Fibroblast of the conjunctiva (primary cell): ENCODE data around the gene CA5A.
"Not testable (repeated sequence)": the region's sequence is repeated elsewhere in the genome, so short reads cannot be mapped to it uniquely, and the experiment has no call there.

Experiments
- DNase-seq: peaks from one replicate; pipeline ENCODE4 v3.0.0-alpha.2; 2010; ENCODE audit warnings: low read depth

The CA5A gene

DNA sequence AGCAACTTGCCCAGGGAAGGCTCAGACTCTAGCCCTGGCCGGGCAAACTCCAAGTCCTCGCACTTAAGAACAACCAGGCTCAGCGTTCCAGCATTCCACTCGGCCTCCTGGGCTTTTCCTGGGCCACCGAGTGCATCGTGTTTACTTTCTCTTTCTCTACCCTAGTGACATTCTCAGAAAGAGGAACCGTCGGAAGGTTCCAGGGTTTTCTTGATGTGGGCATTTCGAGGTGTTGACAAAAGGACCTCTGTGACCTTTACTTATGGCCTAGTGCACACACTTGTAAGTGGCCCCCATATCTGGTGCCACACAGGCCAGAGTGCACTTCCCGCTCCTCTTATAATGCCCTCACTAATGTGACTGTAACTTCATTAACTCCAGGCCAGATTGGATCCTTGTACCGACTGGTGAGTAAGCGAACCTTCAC lies 11.8 kb upstream of the CA5A start:
- DNase-seq = no peak

DNA sequence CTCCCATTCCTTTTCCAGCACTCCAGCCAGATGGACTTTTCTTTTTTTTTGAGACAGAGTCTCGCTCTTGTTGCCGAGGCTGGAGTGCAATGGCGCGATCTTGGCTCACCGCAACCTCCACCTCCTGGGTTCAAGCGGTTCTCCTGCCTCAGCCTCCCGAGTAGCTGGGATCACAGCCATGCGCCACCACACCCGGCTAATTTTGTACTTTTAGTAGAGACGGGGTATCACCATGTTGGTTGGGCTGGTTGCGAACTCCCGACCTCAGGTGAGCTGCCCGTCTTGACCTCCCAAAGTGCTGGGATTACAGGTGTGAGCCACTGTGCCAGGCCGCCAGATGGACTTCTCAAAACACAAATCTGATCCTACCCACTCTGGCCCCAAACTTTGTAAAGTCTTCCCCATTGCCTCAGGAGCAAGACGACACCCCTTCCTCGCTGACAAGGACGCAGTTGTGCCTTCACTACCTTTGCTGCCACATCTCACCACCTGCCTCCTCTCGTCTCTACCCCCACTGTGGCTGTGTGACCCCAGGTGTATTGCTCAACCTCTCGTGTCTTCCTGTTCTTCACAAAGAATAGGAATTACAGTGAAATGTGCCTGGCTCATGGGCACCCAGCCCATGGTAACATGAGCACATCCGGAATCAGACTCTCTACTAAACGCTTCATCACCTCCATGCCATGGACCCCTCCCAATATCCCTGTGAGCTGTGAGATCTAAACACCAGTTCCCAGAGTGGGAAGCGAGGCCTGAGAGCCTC lies 11.2 kb upstream of the CA5A start:
- DNase-seq = no peak

DNA sequence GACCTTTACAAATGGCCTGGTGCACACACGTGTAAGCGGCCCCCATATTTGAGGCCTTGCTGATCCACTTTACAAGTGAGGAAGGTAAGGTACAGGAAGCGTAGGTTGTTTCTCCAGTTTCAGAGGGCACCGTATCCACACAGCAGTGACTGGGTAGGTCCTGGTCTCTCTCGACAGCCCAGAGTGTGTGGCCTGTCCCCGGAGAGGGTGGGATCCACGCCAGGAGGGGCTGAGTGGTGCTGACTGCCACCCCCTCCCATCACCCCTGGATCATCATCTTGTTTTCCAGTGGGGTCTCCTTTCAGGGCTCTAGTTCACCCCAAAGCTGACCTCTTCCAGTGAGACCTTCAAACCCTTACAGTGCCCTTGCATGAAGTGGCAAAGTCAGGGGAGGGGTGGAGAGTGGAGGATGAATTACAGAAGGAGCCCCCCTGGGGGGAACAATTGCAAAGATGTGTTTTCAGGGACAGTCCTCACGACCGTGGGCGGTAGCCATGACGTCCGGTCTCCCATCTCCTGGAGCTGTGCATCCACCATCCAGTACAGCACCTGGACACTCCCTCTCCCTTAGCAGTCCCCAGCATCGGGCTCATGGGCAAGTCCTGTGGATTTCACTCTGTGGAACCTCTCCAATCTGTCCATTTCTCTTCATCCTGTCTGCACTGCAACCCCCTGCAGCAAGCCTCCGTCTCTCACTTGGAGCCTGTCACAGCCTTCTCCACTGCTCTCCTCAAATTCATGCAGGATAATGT lies 10.4 kb upstream of the CA5A start:
- no peak for DNase-seq

DNA sequence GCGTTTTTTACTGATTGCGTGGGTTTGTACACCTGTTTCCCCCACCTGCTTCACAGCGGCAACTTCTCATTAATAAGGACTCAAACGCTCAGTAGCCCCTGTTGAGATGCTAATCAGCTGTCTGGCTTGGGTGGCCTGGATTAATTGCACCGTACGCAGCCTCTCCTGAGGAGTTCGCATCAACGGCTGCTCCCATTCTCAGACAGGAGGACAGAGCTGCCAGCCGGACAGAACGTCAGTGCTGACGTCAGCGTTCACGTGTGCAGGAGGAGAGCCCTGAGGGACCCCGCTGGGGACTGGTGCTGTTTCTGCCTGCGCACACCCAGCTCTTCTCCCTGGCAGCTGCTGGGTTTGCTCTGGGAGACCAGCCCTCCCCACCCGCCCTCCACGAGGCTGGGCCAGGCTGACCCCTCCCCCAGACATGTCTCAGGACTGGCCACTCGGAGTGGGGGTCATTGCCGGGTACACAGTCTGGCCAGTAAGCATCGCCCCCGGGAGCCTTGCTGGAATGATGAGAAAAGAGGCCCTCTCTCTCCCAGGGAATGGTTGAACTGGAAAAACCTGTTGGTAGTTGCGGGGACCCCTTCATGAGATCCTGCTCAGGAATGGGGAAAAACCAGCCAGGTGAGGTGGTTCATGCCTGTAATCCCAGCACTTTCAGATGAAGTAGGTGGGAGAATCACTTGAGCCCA lies 9.2 kb upstream of the CA5A start:
- no peak for DNase-seq

DNA sequence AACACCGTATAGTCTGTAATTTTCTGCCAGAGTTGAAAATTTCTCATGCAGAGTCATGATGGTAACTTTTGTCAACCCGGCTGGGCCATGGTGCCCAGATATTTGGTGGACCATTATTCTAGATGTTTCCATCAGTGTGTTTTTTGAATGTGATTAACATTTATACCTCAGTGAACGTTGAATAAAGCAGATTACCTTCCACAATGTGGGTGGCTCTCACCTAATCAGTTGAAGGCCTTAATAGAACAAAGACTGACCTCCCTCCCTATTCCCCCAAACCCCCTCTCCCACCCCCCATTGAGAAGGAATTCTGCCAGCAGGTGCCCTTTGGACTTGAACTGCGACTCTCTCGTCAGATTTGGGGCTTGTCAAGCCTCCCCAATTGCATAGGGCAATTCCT lies 6.4 kb upstream of the CA5A start:
- no peak for DNase-seq

DNA sequence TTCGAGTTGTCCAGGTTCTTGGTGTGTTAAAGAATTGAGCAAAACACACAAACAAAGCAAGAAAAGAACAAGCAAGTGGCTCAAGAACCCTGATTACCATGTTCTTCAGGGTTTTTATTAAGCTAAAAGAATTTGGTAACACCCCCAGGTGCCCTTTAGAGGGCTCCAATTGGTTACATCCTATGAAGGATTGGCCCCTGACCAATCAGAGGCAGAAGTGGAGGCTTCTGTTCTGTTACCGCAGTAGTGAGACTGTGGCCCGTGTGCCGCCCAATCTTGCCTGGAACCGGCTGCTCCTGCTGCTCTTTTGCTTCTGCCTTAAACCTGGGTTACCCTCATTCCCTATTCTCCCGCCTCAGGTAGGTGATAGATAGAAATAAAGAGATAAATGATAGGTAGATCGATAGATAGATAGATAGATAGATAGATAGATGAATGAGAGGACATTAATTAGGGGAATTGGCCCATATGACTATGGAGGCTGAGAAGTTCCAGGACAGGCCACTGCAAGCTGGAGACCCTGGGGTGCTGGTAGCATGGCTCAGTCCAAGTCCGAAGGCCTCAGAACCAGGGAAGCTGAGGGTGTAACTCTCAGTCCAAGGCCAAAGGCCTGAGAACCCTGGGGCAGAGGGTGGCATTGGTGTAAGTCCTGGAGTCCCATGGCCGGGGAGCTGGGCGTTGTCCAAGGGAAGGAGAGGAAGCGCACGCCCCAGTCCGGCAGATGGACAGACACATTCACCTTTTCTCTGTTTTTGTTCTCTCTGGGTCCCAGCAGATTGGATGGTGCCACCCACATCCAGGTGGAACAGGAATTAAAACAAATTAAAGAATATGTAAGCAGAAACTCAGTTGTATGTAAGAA lies 3.5 kb upstream of the CA5A start:
- DNase-seq = no peak

DNA sequence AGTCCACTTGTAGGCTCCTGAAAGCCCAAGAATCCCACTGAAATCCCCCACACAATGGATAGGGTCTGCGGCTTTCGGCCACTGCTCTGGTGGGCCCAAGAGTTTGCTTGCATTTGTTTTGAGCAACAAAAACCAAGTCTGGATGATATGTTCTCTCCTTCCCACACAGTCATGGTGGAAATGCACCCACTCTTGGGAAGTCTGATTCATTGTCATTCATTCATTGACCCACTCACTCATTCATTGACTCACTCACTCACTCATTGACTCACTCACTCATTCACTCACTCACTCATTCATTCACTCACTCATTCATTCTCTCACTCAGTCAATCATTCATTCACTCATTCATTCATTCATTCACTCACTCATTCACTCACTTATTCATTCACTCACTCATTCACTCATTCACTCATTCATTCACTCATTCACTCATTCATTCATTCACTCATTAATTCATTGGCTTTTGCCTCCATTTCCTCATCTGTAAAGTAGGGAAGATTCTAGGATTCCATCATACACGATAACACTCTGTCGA lies 2.2 kb upstream of the CA5A start:
- no peak for DNase-seq

DNA sequence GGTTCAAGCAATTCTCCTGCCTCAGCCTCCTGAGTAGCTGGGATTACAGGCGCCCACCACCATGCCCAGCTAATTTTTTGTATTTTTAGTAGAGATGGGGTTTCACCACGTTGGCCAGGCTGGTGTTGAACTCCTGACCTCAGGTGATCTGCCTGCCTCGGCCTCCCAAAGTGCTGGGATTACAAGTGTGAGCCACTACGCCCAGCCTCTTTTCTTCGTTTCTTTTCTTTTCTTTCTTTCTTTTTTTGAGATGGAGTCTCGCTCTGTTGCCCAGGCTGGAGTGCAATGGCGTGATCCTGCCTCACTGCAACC lies 858 bp upstream of the CA5A start:
- not testable (repeated sequence) for DNase-seq

DNA sequence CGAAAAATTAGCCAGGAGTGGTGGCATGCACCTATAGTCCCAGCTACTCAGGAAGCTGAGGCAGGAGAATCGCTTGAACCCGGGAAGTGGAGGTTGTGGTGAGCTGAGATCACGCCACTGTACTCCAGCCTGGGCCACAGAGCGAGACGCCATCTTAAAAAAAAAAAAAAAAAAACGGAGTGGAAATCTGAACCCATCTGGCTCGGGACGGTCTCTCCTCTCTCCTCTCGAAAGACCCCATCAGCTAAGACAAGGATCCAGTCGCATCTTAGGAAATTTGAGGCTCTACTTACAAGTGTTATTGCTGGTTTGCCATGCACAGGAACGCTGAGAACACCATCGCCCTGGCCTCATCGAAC lies 334 bp downstream of the CA5A start:
- not testable (repeated sequence) for DNase-seq

DNA sequence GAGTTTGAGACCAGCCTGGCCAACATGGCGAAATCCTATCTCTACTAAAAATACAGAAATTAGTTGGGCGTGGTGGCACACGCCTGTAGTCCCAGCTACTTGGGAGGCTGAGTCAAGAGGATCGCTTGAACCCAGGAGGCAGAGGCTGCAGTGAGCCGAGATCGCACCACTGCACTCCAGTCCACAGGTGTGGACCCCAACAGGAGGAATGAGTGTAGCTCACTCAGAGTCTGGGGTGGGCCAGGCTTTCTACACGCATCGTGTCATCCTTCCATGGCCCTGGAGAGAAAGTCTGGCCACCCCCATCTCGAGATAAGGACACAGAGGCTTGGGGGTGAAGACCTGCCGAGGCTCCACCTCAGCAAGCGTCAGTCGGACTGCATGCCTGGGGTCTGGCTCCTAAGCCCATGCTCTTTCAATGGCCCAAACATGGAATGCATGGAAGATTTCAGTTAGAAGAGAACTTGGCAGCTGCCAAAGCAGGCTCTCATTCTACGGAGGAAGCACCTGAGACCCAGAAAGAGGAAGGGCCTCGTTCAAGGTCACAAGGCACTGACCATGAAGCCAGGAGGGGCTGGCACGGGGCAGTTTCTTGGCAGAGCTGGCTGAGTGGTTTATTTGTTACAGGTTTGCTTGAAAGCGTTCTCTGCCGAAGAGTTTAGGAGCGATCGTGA lies 1.4 kb downstream of the CA5A start:
- DNase-seq = not testable (repeated sequence)

DNA sequence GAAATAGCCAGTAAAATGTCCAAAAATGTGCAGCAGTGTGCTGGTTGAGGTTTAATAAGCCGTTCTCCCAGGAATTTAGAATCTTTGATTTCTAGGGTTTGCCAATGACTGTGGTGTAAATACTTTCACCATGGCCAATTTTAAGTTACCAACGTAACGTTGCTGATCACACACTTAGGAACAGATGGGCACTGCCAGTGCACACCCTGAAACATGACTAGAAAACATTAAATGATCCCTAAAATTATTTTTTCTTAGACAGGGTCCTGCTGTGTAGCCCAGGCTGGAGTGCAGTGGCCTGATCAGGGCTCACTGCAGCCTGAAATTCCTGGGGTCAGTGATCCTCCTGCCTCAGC lies 3.2 kb downstream of the CA5A start:
- no peak for DNase-seq

DNA sequence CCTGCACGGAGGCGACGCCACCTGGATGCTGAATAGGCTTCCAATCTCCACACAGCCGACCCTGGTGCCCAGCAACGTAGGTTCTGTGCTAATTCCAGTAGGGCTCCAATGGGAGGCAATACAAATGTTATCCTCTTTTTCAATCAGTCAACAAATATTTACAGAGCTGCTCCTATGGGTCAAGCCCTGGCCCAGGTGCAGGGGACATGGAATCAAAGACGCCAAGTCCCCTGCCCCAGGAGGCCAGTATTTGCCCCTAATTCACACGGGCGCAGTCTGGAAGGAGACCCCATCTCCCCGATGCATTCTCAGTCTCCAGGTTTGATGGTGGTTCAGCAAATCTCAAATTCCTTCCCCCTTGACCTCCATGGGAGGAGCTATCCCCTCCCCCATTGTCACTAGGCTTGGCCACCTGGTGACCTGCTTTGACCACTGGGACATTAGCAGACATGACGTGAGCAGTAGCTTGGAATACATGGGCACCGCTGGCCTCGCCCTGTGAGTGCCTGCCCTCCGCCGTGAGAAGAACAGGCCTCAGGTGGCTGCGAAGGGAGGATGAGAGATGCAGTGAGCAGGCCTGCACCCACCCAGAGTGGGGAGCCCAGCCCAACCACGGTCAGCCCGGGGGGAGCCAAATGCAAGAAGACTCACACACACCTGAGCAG lies 3.7 kb downstream of the CA5A start:
- not testable (repeated sequence) for DNase-seq

DNA sequence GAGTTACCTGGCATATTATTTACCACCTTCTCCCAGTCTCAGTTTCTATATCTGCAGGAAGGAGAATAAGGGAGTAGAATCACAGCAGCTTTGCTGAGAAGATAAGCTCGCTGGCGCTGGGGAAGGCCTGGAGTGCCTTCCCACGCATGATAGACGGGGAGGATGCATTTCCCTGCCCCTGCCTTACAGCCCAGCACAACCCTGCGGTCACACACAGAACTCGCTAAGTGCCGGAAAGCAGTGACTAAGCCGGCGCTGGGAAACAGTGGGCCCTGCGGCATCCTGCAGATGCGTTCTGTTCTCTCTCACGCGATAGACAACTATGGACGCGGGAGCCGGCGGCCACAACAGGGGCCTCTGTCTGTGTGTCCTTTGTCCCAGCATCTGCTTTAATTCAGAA lies 4.8 kb downstream of the CA5A start:
- no peak for DNase-seq

DNA sequence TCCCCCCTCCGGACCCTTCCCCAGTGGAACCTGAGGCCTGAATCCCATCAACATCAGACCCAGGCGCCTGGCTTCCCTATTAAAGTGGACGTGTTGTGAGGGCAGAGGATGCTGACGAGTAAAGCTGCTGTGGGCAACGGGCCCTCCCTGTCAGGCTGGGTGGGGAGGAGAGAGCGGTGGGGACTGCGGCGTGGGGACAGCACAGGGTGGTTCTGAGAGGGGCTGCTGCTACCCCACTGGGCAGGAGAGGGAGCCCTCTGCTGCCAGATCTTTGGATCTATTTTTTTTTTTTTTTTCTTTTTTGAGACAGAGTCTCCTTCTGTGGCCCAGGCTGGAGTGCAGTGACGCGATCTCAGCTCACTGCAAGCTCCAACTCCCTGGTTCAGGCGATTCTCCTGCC lies 5.9 kb downstream of the CA5A start:
- no peak for DNase-seq

DNA sequence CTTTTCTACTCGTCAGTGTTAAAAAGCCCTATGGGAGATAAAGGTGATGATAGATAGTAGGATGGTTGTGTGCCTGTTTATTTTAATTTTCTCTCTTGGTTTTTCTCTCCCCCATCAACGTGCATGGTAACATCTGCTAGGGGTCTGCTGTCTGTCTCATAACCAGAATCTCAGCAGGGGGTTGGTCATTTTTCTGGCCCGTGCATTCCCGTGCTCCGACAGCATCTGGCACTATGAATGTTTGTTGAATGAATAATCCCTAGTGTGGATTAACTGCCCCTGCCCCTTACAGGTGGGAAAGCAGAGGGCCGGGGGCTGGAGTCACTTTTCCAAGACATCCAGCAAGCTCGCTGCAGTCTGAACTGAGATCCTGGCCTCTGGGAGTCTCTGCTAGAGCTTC lies 6.3 kb downstream of the CA5A start:
- DNase-seq = no peak

DNA sequence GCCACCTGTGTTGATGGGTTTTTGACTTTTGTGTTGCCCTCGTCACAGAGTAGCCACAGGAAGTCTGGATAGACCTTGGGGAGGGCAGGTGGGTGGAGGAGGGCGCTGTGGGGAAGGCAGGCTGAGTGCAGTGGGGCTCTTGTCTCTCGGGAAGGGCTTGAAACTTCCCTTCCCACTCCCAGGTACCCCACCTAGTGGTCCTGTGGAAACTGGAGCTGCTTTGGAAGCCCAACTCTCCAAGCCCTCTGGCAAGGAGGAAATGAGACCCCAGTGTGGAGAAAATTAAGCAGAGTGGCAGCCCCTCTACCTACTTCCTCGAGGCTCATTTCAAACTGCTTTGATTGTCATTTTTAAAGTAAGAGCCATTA lies 9.2 kb downstream of the CA5A start:
- DNase-seq = no peak

DNA sequence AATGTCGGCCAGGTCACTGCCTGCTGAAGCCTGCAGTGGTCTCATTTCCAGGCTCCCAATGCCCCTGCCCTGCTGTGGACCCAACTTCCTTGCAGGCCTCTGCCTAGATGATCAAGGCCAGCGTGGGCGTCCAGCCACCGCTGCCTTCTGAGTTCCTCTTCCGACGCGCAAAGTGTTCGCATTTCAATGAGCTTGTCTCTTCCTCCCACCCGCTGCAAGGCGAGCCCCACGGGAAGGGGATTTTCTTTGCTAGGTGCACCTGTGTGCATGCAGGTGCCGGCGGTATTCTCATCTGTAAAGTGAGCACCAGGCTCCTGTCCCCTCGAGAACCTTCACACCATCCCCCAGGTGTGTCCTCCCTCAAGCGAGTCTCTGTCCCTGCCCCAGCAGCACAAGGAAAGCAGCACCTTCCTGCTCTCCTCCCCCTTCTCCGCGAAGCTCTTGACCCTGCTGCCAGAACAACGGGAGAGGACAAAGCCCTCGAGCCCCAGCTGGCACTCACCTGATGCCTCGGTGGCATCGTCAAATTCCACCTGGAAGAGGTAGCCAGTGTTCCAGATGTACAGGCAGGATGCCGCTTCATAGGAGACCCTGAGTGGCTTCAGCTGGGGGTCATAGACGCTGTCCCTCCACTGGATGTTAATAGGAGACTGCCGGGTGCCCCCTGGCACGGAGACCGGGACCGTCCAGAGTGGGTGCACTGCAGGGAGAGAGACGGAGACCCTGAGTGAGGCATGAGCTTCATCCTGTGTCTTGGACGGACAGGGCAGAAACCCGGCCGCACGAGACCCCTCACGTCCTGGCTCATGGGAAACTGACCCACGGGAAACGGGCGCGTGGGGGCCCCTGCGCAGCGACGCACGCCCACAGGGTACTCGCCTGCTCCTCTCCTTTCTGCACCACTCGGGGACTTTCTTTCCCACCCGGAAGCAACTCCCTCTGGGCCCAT lies 9.8 kb downstream of the CA5A start:
- no peak for DNase-seq

DNA sequence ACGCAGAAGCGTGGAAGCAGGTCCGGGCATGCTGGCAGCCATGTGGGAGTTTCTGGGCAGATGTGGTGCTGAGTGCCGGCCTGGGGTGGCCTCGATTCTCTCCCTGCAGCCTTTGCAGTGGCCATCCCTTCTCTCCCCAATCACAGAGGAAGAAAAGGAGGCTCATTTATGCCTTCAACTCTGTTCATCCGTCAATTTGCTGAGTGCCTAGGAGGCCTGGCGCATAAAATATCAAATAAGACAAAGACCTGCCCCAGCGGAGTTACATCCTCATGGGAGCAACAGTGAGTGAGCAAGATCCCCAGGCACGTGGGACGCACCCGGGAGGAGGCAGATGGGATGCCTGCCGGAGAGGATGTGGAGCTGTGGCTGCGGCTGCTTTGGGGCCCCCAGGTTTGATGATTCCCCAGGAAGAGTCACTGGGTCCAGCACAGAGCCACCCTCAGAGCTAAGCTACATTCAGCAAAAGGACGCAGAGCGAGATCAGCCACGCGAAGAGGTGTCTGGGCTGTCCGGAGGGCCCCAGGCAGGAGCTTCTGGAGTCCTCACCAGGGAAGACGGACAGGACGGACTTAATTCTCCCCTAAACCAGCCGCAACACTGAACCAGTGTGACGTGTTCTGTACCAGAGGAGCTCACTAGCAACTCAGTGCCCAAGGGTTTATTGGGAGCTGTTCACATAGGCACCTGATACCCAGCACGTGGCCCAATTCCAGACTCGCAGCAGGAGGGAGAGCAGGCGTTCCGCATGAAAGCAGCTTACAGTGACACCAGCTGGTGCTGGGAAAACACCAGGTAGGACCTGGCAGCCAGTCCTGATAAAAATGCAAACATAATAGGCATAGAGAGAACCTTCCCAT lies 11.3 kb downstream of the CA5A start:
- DNase-seq = no peak
